A673 (cell line): Measurements from ENCODE around the gene CARHSP1. TPM values are rescaled to one million over a fixed set of nuclear protein-coding genes. Genes with fewer than 3 reads are reported as not detected.

ENCODE experiments used
- BruUV-seq: library from RNA; stranded (reverse); fragments of 400-500 nt; replicated peaks from 2 replicates; lab custom pipeline; 2021; lab: Mats Ljungman, UMichigan
- CTCF ChIA-PET: fragments of 300-600 bp; sonication (Branson Sonifier 250); formaldehyde crosslinking; loops from one replicate; lab custom pipeline; 2022; ENCODE audit warnings: antibody characterized with exemption; lab: Charles Lee
- POLR2A ChIA-PET: fragments of 300-600 bp; sonication (Branson Sonifier 250); formaldehyde crosslinking; loops from one replicate; lab custom pipeline; 2022; ENCODE audit warnings: antibody characterized with exemption; ENCODE audit not compliant: low non-redundant PET; lab: Charles Lee
- DNase-seq: peaks from one replicate; pipeline ENCODE4 v3.0.0-alpha.2; 2015; ENCODE audit warnings: low spot score
- H3K27ac ChIP-seq: fragments of 200-600 bp; sonication (generic); 2 replicates; pipeline ENCODE4 v1.5.1; 2016; ENCODE audit warnings: mixed run types, low read depth, mild to moderate bottlenecking, mixed read lengths, antibody characterized with exemption, low read length; ENCODE audit not compliant: poor library complexity, severe bottlenecking
- H3K27me3 ChIP-seq: fragments of 200-600 bp; sonication (generic); replicated peaks from 2 replicates; pipeline ENCODE4 v1.6.1; 2017; ENCODE audit warnings: mixed run types, low read depth, mild to moderate bottlenecking, mixed read lengths, antibody characterized with exemption, low read length; ENCODE audit not compliant: insufficient read depth, poor library complexity
- H3K36me3 ChIP-seq: fragments of 200-600 bp; sonication (generic); 2 replicates; pipeline ENCODE4 v1.6.1; 2016; ENCODE audit warnings: mixed run types, mild to moderate bottlenecking, mixed read lengths, antibody characterized with exemption, low read length; ENCODE audit not compliant: insufficient read depth, poor library complexity, severe bottlenecking
- H3K4me1 ChIP-seq: fragments of 200-600 bp; sonication (generic); 2 replicates; pipeline ENCODE4 v1.6.1; 2017; ENCODE audit warnings: mixed run types, mild to moderate bottlenecking, mixed read lengths, antibody characterized with exemption, low read length; ENCODE audit not compliant: insufficient read depth, poor library complexity, severe bottlenecking
- H3K4me3 ChIP-seq: fragments of 200-600 bp; sonication (generic); 2 replicates; pipeline ENCODE4 v1.5.1; 2016; ENCODE audit warnings: low read depth, mixed run types, mild to moderate bottlenecking, mixed read lengths, low read length; ENCODE audit not compliant: poor library complexity, severe bottlenecking
- H3K9me3 ChIP-seq: fragments of 200-600 bp; sonication (generic); 2 replicates; pipeline ENCODE4 v1.6.1; 2016; ENCODE audit warnings: mixed run types, low read depth, mild to moderate bottlenecking, mixed read lengths, antibody characterized with exemption, low read length; ENCODE audit not compliant: poor library complexity, severe bottlenecking
- EZH2 ChIP-seq: fragments of 200-600 bp; sonication (generic); IDR thresholded peaks from 2 replicates; pipeline ENCODE4 v1.6.1; 2017; ENCODE audit warnings: borderline replicate concordance, low read depth, mild to moderate bottlenecking, mixed read lengths, antibody characterized with exemption, low read length; ENCODE audit not compliant: poor library complexity, severe bottlenecking
- intact Hi-C: fragments of 100-400 bp; cut with micrococcal nuclease; formaldehyde crosslinking; loops from one replicate; pipeline ENCODE4 v1.10.0; 2022; ENCODE audit not compliant: unreplicated experiment
- total RNA-seq: library from RNA; stranded (reverse); gene quantifications from 2 replicates; pipeline ENCODE4 v1.2.3, GENCODE V29; 2021
- TF ChIP-seq, protein P1 (sequence below): fragments of 300-800, 200-600 bp; sonication (generic); conservative IDR thresholded peaks from 2 replicates; pipeline ENCODE4 v1.5.1; 2017; ENCODE audit warnings: low read depth, mild to moderate bottlenecking, antibody characterized with exemption, low read length, moderate library complexity, mixed read lengths

The CARHSP1 gene
- total RNA-seq, 1 experiment from 2014 or later, result 316 TPM

DNA sequence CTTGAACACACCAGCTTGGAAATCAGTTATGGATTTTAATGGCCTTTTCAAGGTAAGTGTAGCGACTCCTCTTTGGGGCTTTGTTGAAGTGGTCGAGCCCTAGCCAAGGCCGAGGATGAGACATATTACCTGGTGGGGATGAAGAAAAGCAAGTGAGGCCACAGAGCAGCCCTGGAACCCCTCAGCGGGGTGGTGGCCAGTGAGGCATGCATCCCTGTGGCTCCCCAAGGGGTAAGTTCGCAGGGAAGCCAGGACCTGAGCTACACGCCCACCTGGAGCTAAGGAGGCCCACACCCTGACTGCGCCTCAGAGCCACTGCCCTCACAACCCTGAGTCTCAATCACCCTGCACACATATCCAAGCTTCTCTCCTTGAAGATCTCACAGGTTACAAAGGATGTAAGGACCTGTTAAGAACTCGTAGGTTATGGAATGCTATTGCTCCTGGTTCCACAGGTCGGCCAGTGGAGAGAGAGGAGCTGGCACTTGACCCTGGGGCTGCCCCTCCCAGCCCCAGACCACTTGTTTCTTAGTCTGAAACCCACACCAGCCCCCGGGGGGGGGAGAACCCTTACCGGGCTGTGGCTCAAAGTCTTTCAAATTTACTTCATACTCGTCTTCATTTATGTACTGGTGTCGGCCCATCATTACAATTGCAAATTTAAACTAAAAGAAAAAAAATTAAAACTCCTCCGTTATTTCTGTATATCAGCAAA lies 25.3 kb upstream of the CARHSP1 start:
- Histone ChIP-seq H3K9me3 (no peaks in the 10 kb centered on the region), H3K4me3 (no peak overlapping the region), H3K27ac (peak overlapping the region; percentile 5), H3K27me3 (no peaks in the 10 kb centered on the region), H3K4me1 (no peaks in the 10 kb centered on the region), H3K36me3 (peaks cover 90% of the 10 kb centered on the region)
- intact Hi-C loops, result no loop called here
- DNase-seq, result no peak
- TF ChIP-seq, protein P1, sequence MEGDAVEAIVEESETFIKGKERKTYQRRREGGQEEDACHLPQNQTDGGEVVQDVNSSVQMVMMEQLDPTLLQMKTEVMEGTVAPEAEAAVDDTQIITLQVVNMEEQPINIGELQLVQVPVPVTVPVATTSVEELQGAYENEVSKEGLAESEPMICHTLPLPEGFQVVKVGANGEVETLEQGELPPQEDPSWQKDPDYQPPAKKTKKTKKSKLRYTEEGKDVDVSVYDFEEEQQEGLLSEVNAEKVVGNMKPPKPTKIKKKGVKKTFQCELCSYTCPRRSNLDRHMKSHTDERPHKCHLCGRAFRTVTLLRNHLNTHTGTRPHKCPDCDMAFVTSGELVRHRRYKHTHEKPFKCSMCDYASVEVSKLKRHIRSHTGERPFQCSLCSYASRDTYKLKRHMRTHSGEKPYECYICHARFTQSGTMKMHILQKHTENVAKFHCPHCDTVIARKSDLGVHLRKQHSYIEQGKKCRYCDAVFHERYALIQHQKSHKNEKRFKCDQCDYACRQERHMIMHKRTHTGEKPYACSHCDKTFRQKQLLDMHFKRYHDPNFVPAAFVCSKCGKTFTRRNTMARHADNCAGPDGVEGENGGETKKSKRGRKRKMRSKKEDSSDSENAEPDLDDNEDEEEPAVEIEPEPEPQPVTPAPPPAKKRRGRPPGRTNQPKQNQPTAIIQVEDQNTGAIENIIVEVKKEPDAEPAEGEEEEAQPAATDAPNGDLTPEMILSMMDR, result no peak
- TF ChIP-seq EZH2, result no peak
- BruUV-seq, result no TSS peak
- ChIA-PET CTCF (no interaction called here), POLR2A (no interaction called here)

DNA sequence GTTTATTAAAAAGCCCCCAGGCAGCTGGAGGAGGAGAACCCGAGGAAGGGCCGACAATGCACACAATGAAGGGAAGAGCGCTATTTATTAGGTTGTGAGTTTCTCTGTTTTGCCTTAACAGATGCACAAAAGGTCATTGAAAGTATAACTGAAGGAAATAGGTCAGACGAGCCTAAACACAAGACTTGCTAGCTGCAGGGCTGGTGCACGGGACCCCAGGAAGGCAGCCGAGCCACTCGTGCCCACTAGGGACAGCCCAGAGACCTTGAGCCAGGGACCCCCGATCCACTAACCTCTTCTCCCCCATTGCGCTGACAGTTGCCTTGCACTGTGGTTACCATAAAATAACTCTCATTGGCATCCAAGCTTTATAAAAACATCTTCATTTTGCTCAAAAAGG lies 24.6 kb upstream of the CARHSP1 start:
- POLR2A ChIA-PET, result no interaction called here

DNA sequence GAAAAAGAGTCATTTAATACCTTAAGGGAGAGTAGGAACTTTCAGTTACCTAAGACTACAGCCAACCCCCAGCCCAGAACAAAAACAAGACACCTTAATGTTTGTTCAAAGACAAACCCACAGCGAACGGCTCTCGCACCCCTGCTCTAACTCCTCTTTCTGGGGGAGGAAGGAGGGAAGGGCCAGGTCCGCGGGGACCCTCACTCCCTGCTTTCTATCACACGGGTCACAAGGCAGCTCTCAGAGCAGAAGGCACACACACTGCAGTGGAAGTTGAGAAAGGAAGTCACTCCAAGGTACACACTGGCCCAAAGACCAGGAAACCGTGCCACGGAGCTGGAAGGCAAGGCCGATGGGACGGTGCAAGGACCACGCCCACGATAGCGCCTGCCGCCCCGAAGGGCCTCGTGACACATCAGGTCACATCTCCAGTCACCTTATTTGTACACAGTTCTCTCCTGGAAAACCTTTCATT lies 23.3 kb upstream of the CARHSP1 start:
- POLR2A ChIA-PET, result no interaction called here
- H3K4me1 ChIP-seq, result no peaks in the 10 kb centered on the region
- no peak for DNase-seq
- no peak for TF ChIP-seq EZH2
- TF ChIP-seq, protein P1, result no peak
- intact Hi-C loops, result no loop called here
- BruUV-seq, result no TSS peak
- peak overlapping the region; percentile 40 for H3K27ac ChIP-seq
- H3K27me3 ChIP-seq, result no peaks in the 10 kb centered on the region
- H3K9me3 ChIP-seq, result no peaks in the 10 kb centered on the region
- no peak overlapping the region for H3K4me3 ChIP-seq
- H3K36me3 ChIP-seq, result peaks cover 78% of the 10 kb centered on the region
- CTCF ChIA-PET, result no interaction called here

More for the DNA sequence above, 24.6 kb upstream of the CARHSP1 start:
- Histone ChIP-seq H3K4me3 (no peak overlapping the region), H3K9me3 (no peaks in the 10 kb centered on the region), H3K27me3 (no peaks in the 10 kb centered on the region), H3K36me3 (peaks cover 84% of the 10 kb centered on the region), H3K4me1 (no peaks in the 10 kb centered on the region), H3K27ac (peak overlapping the region; percentile 5)
- TF ChIP-seq EZH2, result no peak
- TF ChIP-seq, protein P1, result no peak
- TSS peak; percentile 61 for BruUV-seq
- no peak for DNase-seq
- intact Hi-C loops, result no loop called here
- CTCF ChIA-PET, result no interaction called here
